ENCODE measurements around the gene FNIP1. TPM values are rescaled to one million over a fixed set of nuclear protein-coding genes. Genes with fewer than 3 reads are reported as not detected.
"Not testable (repeated sequence)": the region's sequence is repeated elsewhere in the genome, so short reads cannot be mapped to it uniquely, and the experiment has no call there.

The FNIP1 gene
- polyA plus RNA-seq (2013, experiment 1 of 2) = 8.7 TPM
- polyA plus RNA-seq (2013, experiment 2 of 2) = 8.9 TPM

GRCh38 chr5:131796793-131797693 is at the start of gene FNIP1:
Gene FNIP1, minus strand, starts transcription at chr5:131797017. Its CDS starts 96 bp downstream, at chr5:131796921.
- H2BK12ac ChIP-seq (ENCODE audit: low read length) = peak within 1 kb of the TSS; percentile 41
- H4K8ac ChIP-seq (ENCODE audit: low read depth, low read length) = peak within 1 kb of the TSS; percentile 92
- no CpG with 5 or more reads among the region's 79 CpGs for WGBS, 2 donors (ENCODE audit: extremely low coverage in 2 of 2, insufficient read length in 2 of 2, insufficient replicate concordance in 1 of 2)
- peak within 1 kb of the TSS; percentile 92 to 97 for H3K4me3 ChIP-seq (ENCODE audit: low read length in 2 of 2)
- peak within 1 kb of the TSS; percentile 75 for H2AK5ac ChIP-seq (ENCODE audit: low read depth, low read length)
- peak within 1 kb of the TSS; percentile 93 for H3K23ac ChIP-seq (ENCODE audit: low read depth, low read length, poor library complexity)
- DNase-seq (ENCODE audit: low spot score) = peak; percentile 95
- peak within 1 kb of the TSS; percentile 51 for H3K27ac ChIP-seq (replicated peaks; ENCODE audit: low read length)
- peaks cover 0 to 18% (median 0%) of the 10 kb centered on the region in 3 experiments for H3K27me3 ChIP-seq (ENCODE audit: control insufficient read depth in 3 of 3, insufficient read depth in 3 of 3, low read depth in 1 of 3, low read length in 3 of 3)
- H3K79me1 ChIP-seq (ENCODE audit: low read depth, low read length) = peaks cover 5% of the 10 kb centered on the region
- H2BK15ac ChIP-seq (ENCODE audit: low read length) = peak within 1 kb of the TSS; percentile 94
- H3K4me2 ChIP-seq (ENCODE audit: insufficient read depth, low read length, poor library complexity, severe bottlenecking) = peak within 1 kb of the TSS; percentile 86
- H3K4me1 ChIP-seq (ENCODE audit: control insufficient read depth in 2 of 2, insufficient read depth in 1 of 2, low read depth in 1 of 2, low read length in 2 of 2) = no peaks in the 10 kb centered on the region
- H2AFZ ChIP-seq (ENCODE audit: low read length) = peak within 1 kb of the TSS; percentile 97
- peak within 1 kb of the TSS; percentile 98 for H3K9ac ChIP-seq (ENCODE audit: low read depth, low read length, poor library complexity)
- H2BK120ac ChIP-seq (ENCODE audit: low read depth, low read length) = no peak within 1 kb of the TSS
- no peaks in the 10 kb centered on the region for H3K36me3 ChIP-seq (replicated peaks in 1 of 2; ENCODE audit: control insufficient read depth in 2 of 2, insufficient read depth in 2 of 2, low read length in 2 of 2)
- no peak within 1 kb of the TSS for H4K91ac ChIP-seq (ENCODE audit: low read depth, low read length, poor library complexity)
- peak within 1 kb of the TSS; percentile 94 for H2BK5ac ChIP-seq (ENCODE audit: low read length)
- peak within 1 kb of the TSS; percentile 94 for H3K14ac ChIP-seq (ENCODE audit: low read length)
- no peaks in the 10 kb centered on the region for H3K9me3 ChIP-seq (replicated peaks in 1 of 2; ENCODE audit: control insufficient read depth in 2 of 2, insufficient read depth in 1 of 2, low read depth in 1 of 2, low read length in 2 of 2)
- H3K18ac ChIP-seq (ENCODE audit: low read length) = peak within 1 kb of the TSS; percentile 99
- H3K4ac ChIP-seq (ENCODE audit: low read length) = peak within 1 kb of the TSS; percentile 95

GRCh38 chr5:131846536-131846935 is 49.7 kb upstream of the FNIP1 start:
- Histone ChIP-seq H3K14ac (ENCODE audit: low read length) (no peak overlapping the region), H3K4ac (ENCODE audit: low read length) (no peak overlapping the region), H3K18ac (ENCODE audit: low read length) (no peak overlapping the region), H2BK15ac (ENCODE audit: low read length) (no peak overlapping the region), H2AFZ (ENCODE audit: low read length) (no peak overlapping the region), H3K4me3 (ENCODE audit: low read length in 2 of 2) (peak overlapping the region in 1 of 2 donors; percentile 60), H3K23ac (ENCODE audit: low read depth, low read length, poor library complexity) (no peak overlapping the region), H3K4me2 (ENCODE audit: insufficient read depth, low read length, poor library complexity, severe bottlenecking) (no peak overlapping the region), H3K36me3 (replicated peaks in 1 of 2; ENCODE audit: control insufficient read depth in 2 of 2, insufficient read depth in 2 of 2, low read length in 2 of 2) (no peaks in the 10 kb centered on the region), H3K27ac (replicated peaks; ENCODE audit: low read length) (no peak overlapping the region), H2BK12ac (ENCODE audit: low read length) (no peak overlapping the region), H2BK120ac (ENCODE audit: low read depth, low read length) (no peak overlapping the region), H3K27me3 (ENCODE audit: control insufficient read depth in 3 of 3, insufficient read depth in 3 of 3, low read depth in 1 of 3, low read length in 3 of 3) (no peaks in the 10 kb centered on the region), H3K79me1 (ENCODE audit: low read depth, low read length) (no peaks in the 10 kb centered on the region), H3K9ac (ENCODE audit: low read depth, low read length, poor library complexity) (no peak overlapping the region), H3K9me3 (replicated peaks in 1 of 2; ENCODE audit: control insufficient read depth in 2 of 2, insufficient read depth in 1 of 2, low read depth in 1 of 2, low read length in 2 of 2) (peaks cover 1 to 4% of the 10 kb centered on the region in 2 donors), H2AK5ac (ENCODE audit: low read depth, low read length) (no peak overlapping the region), H4K91ac (ENCODE audit: low read depth, low read length, poor library complexity) (no peak overlapping the region), H3K4me1 (ENCODE audit: control insufficient read depth in 2 of 2, insufficient read depth in 1 of 2, low read depth in 1 of 2, low read length in 2 of 2) (no peaks in the 10 kb centered on the region), H2BK5ac (ENCODE audit: low read length) (no peak overlapping the region), H4K8ac (ENCODE audit: low read depth, low read length) (no peak overlapping the region)
- DNase-seq (ENCODE audit: low spot score) = no peak
- WGBS, 2 donors (ENCODE audit: extremely low coverage in 2 of 2, insufficient read length in 2 of 2, insufficient replicate concordance in 1 of 2) = no CpG with 5 or more reads among the region's 1 CpG

GRCh38 chr5:131845828-131846227 is 49.0 kb upstream of the FNIP1 start:
- Histone ChIP-seq H3K23ac (ENCODE audit: low read depth, low read length, poor library complexity) (no peak overlapping the region), H3K4ac (ENCODE audit: low read length) (no peak overlapping the region), H3K9ac (ENCODE audit: low read depth, low read length, poor library complexity) (no peak overlapping the region), H2BK5ac (ENCODE audit: low read length) (no peak overlapping the region), H3K4me1 (ENCODE audit: control insufficient read depth in 2 of 2, insufficient read depth in 1 of 2, low read depth in 1 of 2, low read length in 2 of 2) (no peaks in the 10 kb centered on the region), H3K4me2 (ENCODE audit: insufficient read depth, low read length, poor library complexity, severe bottlenecking) (no peak overlapping the region), H4K91ac (ENCODE audit: low read depth, low read length, poor library complexity) (no peak overlapping the region), H3K14ac (ENCODE audit: low read length) (no peak overlapping the region), H3K9me3 (replicated peaks in 1 of 2; ENCODE audit: control insufficient read depth in 2 of 2, insufficient read depth in 1 of 2, low read depth in 1 of 2, low read length in 2 of 2) (peaks cover 3 to 4% of the 10 kb centered on the region in 2 donors), H3K18ac (ENCODE audit: low read length) (no peak overlapping the region), H3K36me3 (replicated peaks in 1 of 2; ENCODE audit: control insufficient read depth in 2 of 2, insufficient read depth in 2 of 2, low read length in 2 of 2) (no peaks in the 10 kb centered on the region), H2BK15ac (ENCODE audit: low read length) (no peak overlapping the region), H3K79me1 (ENCODE audit: low read depth, low read length) (no peaks in the 10 kb centered on the region), H3K4me3 (ENCODE audit: low read length in 2 of 2) (no peak overlapping the region), H2AFZ (ENCODE audit: low read length) (no peak overlapping the region), H2BK120ac (ENCODE audit: low read depth, low read length) (no peak overlapping the region), H3K27me3 (ENCODE audit: control insufficient read depth in 3 of 3, insufficient read depth in 3 of 3, low read depth in 1 of 3, low read length in 3 of 3) (no peaks in the 10 kb centered on the region), H4K8ac (ENCODE audit: low read depth, low read length) (no peak overlapping the region), H3K27ac (replicated peaks; ENCODE audit: low read length) (no peak overlapping the region), H2BK12ac (ENCODE audit: low read length) (no peak overlapping the region), H2AK5ac (ENCODE audit: low read depth, low read length) (no peak overlapping the region)
- no peak for DNase-seq (ENCODE audit: low spot score)

GRCh38 chr5:131842971-131843370 is 46.2 kb upstream of the FNIP1 start:
- H3K27me3 ChIP-seq (ENCODE audit: control insufficient read depth in 3 of 3, insufficient read depth in 3 of 3, low read depth in 1 of 3, low read length in 3 of 3); H3K18ac ChIP-seq (ENCODE audit: low read length); H3K9me3 ChIP-seq (replicated peaks in 1 of 2; ENCODE audit: control insufficient read depth in 2 of 2, insufficient read depth in 1 of 2, low read depth in 1 of 2, low read length in 2 of 2); H2AK5ac ChIP-seq (ENCODE audit: low read depth, low read length); H2BK120ac ChIP-seq (ENCODE audit: low read depth, low read length); H3K79me1 ChIP-seq (ENCODE audit: low read depth, low read length); H2BK5ac ChIP-seq (ENCODE audit: low read length); H4K8ac ChIP-seq (ENCODE audit: low read depth, low read length); H2AFZ ChIP-seq (ENCODE audit: low read length); H3K27ac ChIP-seq (replicated peaks; ENCODE audit: low read length); H2BK12ac ChIP-seq (ENCODE audit: low read length); DNase-seq (ENCODE audit: low spot score); H4K91ac ChIP-seq (ENCODE audit: low read depth, low read length, poor library complexity); H2BK15ac ChIP-seq (ENCODE audit: low read length); H3K9ac ChIP-seq (ENCODE audit: low read depth, low read length, poor library complexity); H3K4me2 ChIP-seq (ENCODE audit: insufficient read depth, low read length, poor library complexity, severe bottlenecking); H3K4ac ChIP-seq (ENCODE audit: low read length); H3K4me3 ChIP-seq (ENCODE audit: low read length in 2 of 2); H3K36me3 ChIP-seq (replicated peaks in 1 of 2; ENCODE audit: control insufficient read depth in 2 of 2, insufficient read depth in 2 of 2, low read length in 2 of 2); H3K23ac ChIP-seq (ENCODE audit: low read depth, low read length, poor library complexity); H3K4me1 ChIP-seq (ENCODE audit: control insufficient read depth in 2 of 2, insufficient read depth in 1 of 2, low read depth in 1 of 2, low read length in 2 of 2); H3K14ac ChIP-seq (ENCODE audit: low read length): not testable (repeated sequence)
- no CpG with 5 or more reads among the region's 1 CpG for WGBS, 2 donors (ENCODE audit: extremely low coverage in 2 of 2, insufficient read length in 2 of 2, insufficient replicate concordance in 1 of 2)
